ENCODE results near the gene OSBPL8.

DNA sequence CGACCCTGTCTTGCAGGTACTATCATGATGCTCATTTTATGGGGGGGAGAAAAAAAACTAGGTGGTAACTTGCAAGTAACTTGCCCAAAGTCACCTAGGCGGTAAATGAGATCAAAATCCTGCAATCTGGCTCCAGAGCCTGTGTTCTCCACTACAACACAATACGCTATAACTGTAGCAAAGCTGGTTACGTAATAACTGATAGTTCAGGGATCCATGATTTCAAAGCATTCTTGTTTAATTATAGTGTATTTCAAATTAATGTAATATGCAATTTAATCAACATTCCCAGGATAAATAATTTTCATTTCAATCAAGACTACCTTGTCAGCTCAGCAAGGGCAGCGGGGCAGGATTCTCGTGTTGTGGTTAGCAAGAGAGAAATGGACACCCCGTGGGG, 243.1 kb downstream of the OSBPL8 start:
- no peak for TF ChIP-seq CTCF (IDR thresholded peaks at IDR 0.05)
- TF ChIP-seq EZH2 (IDR thresholded peaks at IDR 0.05; ENCODE audit: borderline replicate concordance, insufficient read depth, low read depth, low read length, poor library complexity, severe bottlenecking): no peak

Data from B cell (primary cell).